ENCODE data around the gene NOX5. TPM values are rescaled to one million over a fixed set of nuclear protein-coding genes. Genes with fewer than 3 reads are reported as not detected.

NOX5 gene
- total and polyA plus RNA-seq, 2 donors (not counting 1 experiment from before 2014, with no cell fraction given) = 0.01 to 0.05 TPM

GRCh38 chr15:68979006-68979405 lies 35.5 kb upstream of the NOX5 start:
- TF ChIP-seq, protein P1, sequence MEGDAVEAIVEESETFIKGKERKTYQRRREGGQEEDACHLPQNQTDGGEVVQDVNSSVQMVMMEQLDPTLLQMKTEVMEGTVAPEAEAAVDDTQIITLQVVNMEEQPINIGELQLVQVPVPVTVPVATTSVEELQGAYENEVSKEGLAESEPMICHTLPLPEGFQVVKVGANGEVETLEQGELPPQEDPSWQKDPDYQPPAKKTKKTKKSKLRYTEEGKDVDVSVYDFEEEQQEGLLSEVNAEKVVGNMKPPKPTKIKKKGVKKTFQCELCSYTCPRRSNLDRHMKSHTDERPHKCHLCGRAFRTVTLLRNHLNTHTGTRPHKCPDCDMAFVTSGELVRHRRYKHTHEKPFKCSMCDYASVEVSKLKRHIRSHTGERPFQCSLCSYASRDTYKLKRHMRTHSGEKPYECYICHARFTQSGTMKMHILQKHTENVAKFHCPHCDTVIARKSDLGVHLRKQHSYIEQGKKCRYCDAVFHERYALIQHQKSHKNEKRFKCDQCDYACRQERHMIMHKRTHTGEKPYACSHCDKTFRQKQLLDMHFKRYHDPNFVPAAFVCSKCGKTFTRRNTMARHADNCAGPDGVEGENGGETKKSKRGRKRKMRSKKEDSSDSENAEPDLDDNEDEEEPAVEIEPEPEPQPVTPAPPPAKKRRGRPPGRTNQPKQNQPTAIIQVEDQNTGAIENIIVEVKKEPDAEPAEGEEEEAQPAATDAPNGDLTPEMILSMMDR (IDR thresholded peaks at IDR 0.05) = no peak
- TF ChIP-seq EZH2 (IDR thresholded peaks at IDR 0.05; ENCODE audit: borderline replicate concordance, insufficient read depth, low read depth, low read length, poor library complexity, severe bottlenecking) = no peak
- no peak overlapping the region for H2AFZ ChIP-seq (ENCODE audit: insufficient read depth, low read depth, low read length, poor library complexity, severe bottlenecking)
- H3K9ac ChIP-seq (ENCODE audit: low read length) = no peak overlapping the region
- WGBS (ENCODE audit: insufficient coverage) = no CpG with 5 or more reads among the region's 3 CpGs
- POLR2A ChIA-PET = no interaction called here
- no peaks in the 10 kb centered on the region for H3K79me2 ChIP-seq (ENCODE audit: control insufficient read depth, insufficient read depth, low read length)
- no peak overlapping the region for H3K27ac ChIP-seq (ENCODE audit: low read length in 2 of 2)
- ATAC-seq (ENCODE audit: low read depth) = no peak
- H3K27me3 Mint-ChIP-seq = peaks cover 9% of the 10 kb centered on the region
- H3K4me2 ChIP-seq (replicated peaks; ENCODE audit: low read depth, low read length, poor library complexity, severe bottlenecking) = no peak overlapping the region
- no peak overlapping the region for H3K4me3 Mint-ChIP-seq
- peaks cover 9% of the 10 kb centered on the region for H3K9me3 Mint-ChIP-seq (ENCODE audit: insufficient read depth)
- CTCF ChIA-PET = no interaction called here
- H3K4me1 Mint-ChIP-seq = no peaks in the 10 kb centered on the region
- H4K20me1 ChIP-seq (ENCODE audit: control insufficient read depth, insufficient read depth, low read length, poor library complexity, severe bottlenecking) = no peaks in the 10 kb centered on the region
- no peaks in the 10 kb centered on the region for H3K36me3 ChIP-seq (replicated peaks in 1 of 2; ENCODE audit: control extremely low read depth in 1 of 2, control insufficient read depth in 1 of 2, extremely low read depth in 1 of 2, insufficient read depth in 2 of 2, low read length in 1 of 2)
- DNase-seq = no peak
- no peak overlapping the region for H3K27ac Mint-ChIP-seq
- peaks cover 0 to 12% (median 0%) of the 10 kb centered on the region in 3 donors for H3K9me3 ChIP-seq (ENCODE audit: control extremely low read depth in 1 of 3, control insufficient read depth in 2 of 3, insufficient read depth in 1 of 3, low read length in 2 of 3)
- intact Hi-C loops (cut with micrococcal nuclease) = no loop called here
- no peak overlapping the region for H3K4me3 ChIP-seq (ENCODE audit: control extremely low read depth in 1 of 5, extremely low read depth in 1 of 5, insufficient read depth in 1 of 5, low read depth in 2 of 5, low read length in 4 of 5)
- no peaks in the 10 kb centered on the region for H3K4me1 ChIP-seq (ENCODE audit: control insufficient read depth in 2 of 2, insufficient read depth in 2 of 2, low read length in 2 of 2)
- H3K27me3 ChIP-seq (replicated peaks in 1 of 4; ENCODE audit: control extremely low read depth in 1 of 4, control insufficient read depth in 3 of 4, insufficient read depth in 4 of 4, low read length in 3 of 4) = peaks cover 0 to 5% (median 0%) of the 10 kb centered on the region in 4 experiments

DNA sequence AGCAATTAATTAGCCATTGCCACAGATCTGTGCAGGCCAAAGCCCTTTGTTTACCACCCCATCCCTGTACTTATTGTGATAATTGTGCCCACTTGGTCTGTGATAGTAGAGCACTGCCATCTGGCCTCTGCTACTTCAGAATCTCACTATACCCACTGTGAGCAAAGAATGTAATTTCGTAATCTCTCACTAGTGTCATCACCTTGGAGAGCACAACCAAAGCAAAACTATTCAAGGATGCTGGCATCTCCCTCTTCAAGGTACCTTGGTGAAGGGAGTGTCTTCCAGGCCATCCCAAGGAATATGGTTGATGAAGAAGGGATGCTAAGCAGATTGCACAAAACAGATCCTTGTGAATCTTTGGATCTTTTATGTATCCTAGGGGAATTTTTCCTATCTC lies 34.7 kb upstream of the NOX5 start:
- H3K4me2 ChIP-seq (replicated peaks; ENCODE audit: low read depth, low read length, poor library complexity, severe bottlenecking) = no peak overlapping the region
- no peak overlapping the region for H3K4me3 ChIP-seq (ENCODE audit: control extremely low read depth in 1 of 5, extremely low read depth in 1 of 5, insufficient read depth in 1 of 5, low read depth in 2 of 5, low read length in 4 of 5)
- no peak overlapping the region for H3K27ac Mint-ChIP-seq
- H3K4me3 Mint-ChIP-seq = no peak overlapping the region
- CTCF ChIA-PET = no interaction called here
- no peaks in the 10 kb centered on the region for H4K20me1 ChIP-seq (ENCODE audit: control insufficient read depth, insufficient read depth, low read length, poor library complexity, severe bottlenecking)
- ATAC-seq (ENCODE audit: low read depth) = no peak
- peaks cover 0 to 5% (median 0%) of the 10 kb centered on the region in 4 experiments for H3K27me3 ChIP-seq (replicated peaks in 1 of 4; ENCODE audit: control extremely low read depth in 1 of 4, control insufficient read depth in 3 of 4, insufficient read depth in 4 of 4, low read length in 3 of 4)
- H3K36me3 ChIP-seq (replicated peaks in 1 of 2; ENCODE audit: control extremely low read depth in 1 of 2, control insufficient read depth in 1 of 2, extremely low read depth in 1 of 2, insufficient read depth in 2 of 2, low read length in 1 of 2) = no peaks in the 10 kb centered on the region
- H3K27ac ChIP-seq (ENCODE audit: low read length in 2 of 2) = no peak overlapping the region
- no peak overlapping the region for H3K9ac ChIP-seq (ENCODE audit: low read length)
- peaks cover 0 to 10% (median 0%) of the 10 kb centered on the region in 3 donors for H3K9me3 ChIP-seq (ENCODE audit: control extremely low read depth in 1 of 3, control insufficient read depth in 2 of 3, insufficient read depth in 1 of 3, low read length in 2 of 3)
- WGBS (ENCODE audit: insufficient coverage) = 100% methylated on average over 1 of the region's 1 CpG
- TF ChIP-seq EZH2 (IDR thresholded peaks at IDR 0.05; ENCODE audit: borderline replicate concordance, insufficient read depth, low read depth, low read length, poor library complexity, severe bottlenecking) = no peak
- TF ChIP-seq, protein P1 (IDR thresholded peaks at IDR 0.05) = no peak
- intact Hi-C loops (cut with micrococcal nuclease) = no loop called here
- peaks cover 4% of the 10 kb centered on the region for H3K27me3 Mint-ChIP-seq
- H3K4me1 Mint-ChIP-seq = no peaks in the 10 kb centered on the region
- H3K79me2 ChIP-seq (ENCODE audit: control insufficient read depth, insufficient read depth, low read length) = no peaks in the 10 kb centered on the region
- no peak for DNase-seq
- POLR2A ChIA-PET = no interaction called here
- H2AFZ ChIP-seq (ENCODE audit: insufficient read depth, low read depth, low read length, poor library complexity, severe bottlenecking) = no peak overlapping the region
- no peaks in the 10 kb centered on the region for H3K4me1 ChIP-seq (ENCODE audit: control insufficient read depth in 2 of 2, insufficient read depth in 2 of 2, low read length in 2 of 2)
- peaks cover 9% of the 10 kb centered on the region for H3K9me3 Mint-ChIP-seq (ENCODE audit: insufficient read depth)
